ENCODE results near the gene SAV1. TPM values are rescaled to one million over a fixed set of nuclear protein-coding genes. Genes with fewer than 3 reads are reported as not detected.

SAV1 gene
- total and polyA plus RNA-seq, 2 experiments from 2014 or later, result 28.6 to 30.2 TPM

GRCh38 chr14:50619569-50620141 is 48.5 kb downstream of the SAV1 start:
- Histone ChIP-seq H3F3A (ENCODE audit: insufficient read depth) (0 out of 2 replicates have a peak, but pooled peaks cover 3% of the 10 kb centered on the region), H2AFZ (no peak overlapping the region), H3K4me2 (ENCODE audit: unreplicated experiment) (no peak overlapping the region), H3K27ac (no peak overlapping the region), H3K9me2 (ENCODE audit: insufficient read depth) (no peaks in the 10 kb centered on the region), H3K9me3 (ENCODE audit: low read depth) (no peaks in the 10 kb centered on the region), H3K4me1 (ENCODE audit: insufficient read depth) (no peaks in the 10 kb centered on the region), H4K20me1 (ENCODE audit: insufficient read depth) (no peaks in the 10 kb centered on the region), H3K9ac (no peak overlapping the region), H3K27me3 (replicated peaks; ENCODE audit: insufficient read depth) (no peaks in the 10 kb centered on the region), H3K4me3 (no peak overlapping the region), H3K36me3 (ENCODE audit: low read depth) (no peaks in the 10 kb centered on the region), H3K79me2 (ENCODE audit: insufficient read depth) (no peaks in the 10 kb centered on the region)
- WGBS, 2 experiments (ENCODE audit: low coverage in 1 of 2, low lambda C conversion rate in 2 of 2, missing lambda C conversion rate in 2 of 2), result 71 to 73% methylated on average over 5 of the region's 5 CpGs
- in situ Hi-C loops (cut with MboI), result loop anchor here (10.0 to 25.0 kb wide), 2 partner anchors 155 to 593 kb away; no protein-coding TSS in a partner anchor
- peak; percentile 60 for DNase-seq
- TF ChIP-seq EZH2phosphoT487 (IDR thresholded peaks at IDR 0.05; ENCODE audit: insufficient read depth, low read depth), result no peak

GRCh38 chr14:50616275-50616674 is 51.8 kb downstream of the SAV1 start:
- in situ Hi-C loops (cut with MboI), result loop anchor here (10.0 to 25.0 kb wide), 2 partner anchors 159 to 596 kb away; no protein-coding TSS in a partner anchor

GRCh38 chr14:50615552-50615951 is 52.6 kb downstream of the SAV1 start:
- TF ChIP-seq EZH2phosphoT487 (IDR thresholded peaks at IDR 0.05; ENCODE audit: insufficient read depth, low read depth) (no peak), EZH2 (IDR thresholded peaks at IDR 0.05; ENCODE audit: insufficient read depth, poor library complexity, severe bottlenecking) (no peak)
- H3K36me3 ChIP-seq (ENCODE audit: low read depth), result no peaks in the 10 kb centered on the region
- H3K4me3 ChIP-seq, result no peak overlapping the region
- H3K9ac ChIP-seq, result no peak overlapping the region
- H4K20me1 ChIP-seq (ENCODE audit: insufficient read depth), result no peaks in the 10 kb centered on the region
- 97 to 100% methylated on average over 2 of the region's 2 CpGs for WGBS, 2 experiments (ENCODE audit: low coverage in 1 of 2, low lambda C conversion rate in 2 of 2, missing lambda C conversion rate in 2 of 2)
- no peak overlapping the region for H3K4me2 ChIP-seq (ENCODE audit: unreplicated experiment)
- H3K27ac ChIP-seq, result no peak overlapping the region
- H3K79me2 ChIP-seq (ENCODE audit: insufficient read depth), result no peaks in the 10 kb centered on the region
- no peaks in the 10 kb centered on the region for H3K9me2 ChIP-seq (ENCODE audit: insufficient read depth)
- no peaks in the 10 kb centered on the region for H3F3A ChIP-seq (ENCODE audit: insufficient read depth)
- H3K27me3 ChIP-seq (replicated peaks; ENCODE audit: insufficient read depth), result no peaks in the 10 kb centered on the region
- H3K4me1 ChIP-seq (ENCODE audit: insufficient read depth), result no peaks in the 10 kb centered on the region
- no peak for DNase-seq
- in situ Hi-C loops (cut with MboI), result loop anchor here (10.0 to 25.0 kb wide), 2 partner anchors 159 to 597 kb away; no protein-coding TSS in a partner anchor
- H2AFZ ChIP-seq, result no peak overlapping the region
- H3K9me3 ChIP-seq (ENCODE audit: low read depth), result no peaks in the 10 kb centered on the region

More at GRCh38 chr14:50616275-50616674, 51.8 kb downstream of the SAV1 start:
- no peak overlapping the region for H3K4me3 ChIP-seq
- no peaks in the 10 kb centered on the region for H3K9me2 ChIP-seq (ENCODE audit: insufficient read depth)
- no peak for TF ChIP-seq EZH2phosphoT487 (IDR thresholded peaks at IDR 0.05; ENCODE audit: insufficient read depth, low read depth)
- no peak for TF ChIP-seq EZH2 (IDR thresholded peaks at IDR 0.05; ENCODE audit: insufficient read depth, poor library complexity, severe bottlenecking)
- H3K79me2 ChIP-seq (ENCODE audit: insufficient read depth), result no peaks in the 10 kb centered on the region
- H3K9ac ChIP-seq, result no peak overlapping the region
- no peak overlapping the region for H2AFZ ChIP-seq
- H3K27ac ChIP-seq, result no peak overlapping the region
- no peaks in the 10 kb centered on the region for H3K9me3 ChIP-seq (ENCODE audit: low read depth)
- 95 to 100% methylated on average over 2 of the region's 2 CpGs for WGBS, 2 experiments (ENCODE audit: low coverage in 1 of 2, low lambda C conversion rate in 2 of 2, missing lambda C conversion rate in 2 of 2)
- no peak for DNase-seq
- no peaks in the 10 kb centered on the region for H3K4me1 ChIP-seq (ENCODE audit: insufficient read depth)
- no peaks in the 10 kb centered on the region for H4K20me1 ChIP-seq (ENCODE audit: insufficient read depth)
- no peaks in the 10 kb centered on the region for H3K36me3 ChIP-seq (ENCODE audit: low read depth)
- no peak overlapping the region for H3K4me2 ChIP-seq (ENCODE audit: unreplicated experiment)
- H3K27me3 ChIP-seq (replicated peaks; ENCODE audit: insufficient read depth), result no peaks in the 10 kb centered on the region
- no peaks in the 10 kb centered on the region for H3F3A ChIP-seq (ENCODE audit: insufficient read depth)

- H4K20me1 ChIP-seq (ENCODE audit: insufficient read depth), result no peaks in the 10 kb centered on the region
- H3K27me3 ChIP-seq (replicated peaks; ENCODE audit: insufficient read depth), result no peaks in the 10 kb centered on the region
- no peak overlapping the region for H3K4me3 ChIP-seq
- H3F3A ChIP-seq (ENCODE audit: insufficient read depth), result no peaks in the 10 kb centered on the region
- no peaks in the 10 kb centered on the region for H3K36me3 ChIP-seq (ENCODE audit: low read depth)
- H3K9ac ChIP-seq, result no peak overlapping the region
- no peaks in the 10 kb centered on the region for H3K4me1 ChIP-seq (ENCODE audit: insufficient read depth)
- TF ChIP-seq EZH2 (IDR thresholded peaks at IDR 0.05; ENCODE audit: insufficient read depth, poor library complexity, severe bottlenecking), result no peak
- no peak for TF ChIP-seq EZH2phosphoT487 (IDR thresholded peaks at IDR 0.05; ENCODE audit: insufficient read depth, low read depth)
- H3K9me3 ChIP-seq (ENCODE audit: low read depth), result no peaks in the 10 kb centered on the region
- no peaks in the 10 kb centered on the region for H3K79me2 ChIP-seq (ENCODE audit: insufficient read depth)
- H3K27ac ChIP-seq, result no peak overlapping the region
- WGBS, 2 experiments (ENCODE audit: low coverage in 1 of 2, low lambda C conversion rate in 2 of 2, missing lambda C conversion rate in 2 of 2), result 55 to 65% methylated on average over 4 of the region's 4 CpGs
- no peak overlapping the region for H3K4me2 ChIP-seq (ENCODE audit: unreplicated experiment)
- in situ Hi-C loops (cut with MboI), result loop anchor here (10.0 to 25.0 kb wide), 2 partner anchors 160 to 597 kb away; no protein-coding TSS in a partner anchor
- H2AFZ ChIP-seq, result no peak overlapping the region
- H3K9me2 ChIP-seq (ENCODE audit: insufficient read depth), result no peaks in the 10 kb centered on the region
- no peak for DNase-seq
These were observed 53.0 kb downstream of the SAV1 start for GRCh38 chr14:50615056-50615455.

All from GM23248 (cell line).